NT2/D1 (cell line): Measurements from ENCODE around the gene FAM124A.
A peak's percentile ranks its signal among the peaks of the same experiment; 100 is the strongest.

Experiments used
- DNase-seq: peaks from one replicate; pipeline ENCODE4 v3.0.0-alpha.2; 2011; ENCODE audit warnings: low read depth, low spot score
- H3K27me3 ChIP-seq: 2 replicates; pipeline ENCODE4 v1.6.0; 2011; ENCODE audit warnings: mild to moderate bottlenecking; ENCODE audit not compliant: insufficient read length, insufficient read depth
- H3K36me3 ChIP-seq: 2 replicates; pipeline ENCODE4 v1.6.1; 2011; ENCODE audit warnings: mild to moderate bottlenecking, low read length, mixed read lengths; ENCODE audit not compliant: insufficient read depth, insufficient read length
- H3K4me1 ChIP-seq: 2 replicates; pipeline ENCODE4 v1.5.1; 2011; ENCODE audit not compliant: insufficient read depth, insufficient read length
- H3K4me3 ChIP-seq: 2 replicates; pipeline ENCODE4 v1.5.1; 2011; ENCODE audit warnings: low read depth; ENCODE audit not compliant: insufficient read length
- H3K9ac ChIP-seq: 2 replicates; pipeline ENCODE4 v1.6.0; 2011; ENCODE audit warnings: low read depth; ENCODE audit not compliant: insufficient read length
- H3K9me3 ChIP-seq: 2 replicates; pipeline ENCODE4 v1.5.1; 2011; ENCODE audit warnings: mild to moderate bottlenecking, low read length; ENCODE audit not compliant: insufficient read depth
- SUZ12 ChIP-seq: IDR thresholded peaks from 2 replicates; pipeline ENCODE4 v1.6.1; 2011; ENCODE audit not compliant: insufficient read length, insufficient read depth; ENCODE audit errors: extremely low read depth
- YY1 ChIP-seq: IDR thresholded peaks from 2 replicates; pipeline ENCODE4 v1.6.1; 2011; ENCODE audit not compliant: insufficient read length, insufficient read depth
- ZNF274 ChIP-seq: IDR thresholded peaks from 2 replicates; pipeline ENCODE4 v1.6.1; 2011; ENCODE audit warnings: mild to moderate bottlenecking, low read depth, low read length

FAM124A gene, protein sequence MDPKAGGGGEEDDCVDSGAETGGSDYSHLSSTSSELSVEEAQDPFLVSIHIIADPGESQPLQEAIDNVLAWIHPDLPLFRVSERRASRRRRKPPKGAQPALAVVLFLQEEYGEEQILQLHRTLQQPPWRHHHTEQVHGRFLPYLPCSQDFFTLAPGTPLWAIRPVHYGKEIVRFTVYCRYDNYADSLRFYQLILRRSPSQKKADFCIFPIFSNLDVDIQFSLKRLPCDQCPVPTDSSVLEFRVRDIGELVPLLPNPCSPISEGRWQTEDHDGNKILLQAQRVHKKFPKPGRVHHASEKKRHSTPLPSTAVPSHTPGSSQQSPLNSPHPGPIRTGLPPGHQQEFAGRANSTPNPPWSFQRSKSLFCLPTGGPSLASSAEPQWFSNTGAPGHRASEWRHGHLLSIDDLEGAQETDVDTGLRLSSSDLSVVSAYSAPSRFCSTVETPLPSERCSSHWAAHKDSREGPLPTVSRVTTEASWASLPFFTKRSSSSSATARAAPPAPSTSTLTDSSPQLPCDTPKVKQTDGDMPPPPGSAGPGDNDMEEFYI

GRCh38 chr13:51222037-51222685 lies at the start of gene FAM124A:
Gene FAM124A, plus strand, starts transcription at chr13:51222398. Its CDS starts 104 bp downstream, at chr13:51222502.
- peak within 1 kb of the TSS; percentile 60 for H3K4me3 ChIP-seq
- H3K36me3 ChIP-seq = no peaks in the 10 kb centered on the region
- no peaks in the 10 kb centered on the region for H3K9me3 ChIP-seq
- TF ChIP-seq YY1 (no peak), ZNF274 (no peak), SUZ12 (no peak)
- peak within 1 kb of the TSS; percentile 77 for H3K9ac ChIP-seq
- no peak for DNase-seq
- peaks cover 11% of the 10 kb centered on the region for H3K27me3 ChIP-seq
- no peaks in the 10 kb centered on the region for H3K4me1 ChIP-seq

GRCh38 chr13:51175021-51175420 lies 47.2 kb upstream of the FAM124A start:
- Histone ChIP-seq H3K27me3 (no peaks in the 10 kb centered on the region), H3K9me3 (peaks cover 10% of the 10 kb centered on the region; the same call in 1 of the 2 replicates), H3K4me1 (no peaks in the 10 kb centered on the region), H3K9ac (no peak overlapping the region), H3K36me3 (peaks cover 19% of the 10 kb centered on the region), H3K4me3 (no peak overlapping the region)
- no peak for DNase-seq
- TF ChIP-seq SUZ12 (no peak), YY1 (no peak), ZNF274 (no peak)

GRCh38 chr13:51175639-51176038 lies 46.6 kb upstream of the FAM124A start:
- Histone ChIP-seq H3K27me3 (no peaks in the 10 kb centered on the region), H3K9me3 (peaks cover 10% of the 10 kb centered on the region; the same call in 1 of the 2 replicates), H3K4me3 (no peak overlapping the region), H3K4me1 (no peaks in the 10 kb centered on the region), H3K36me3 (peaks cover 19% of the 10 kb centered on the region), H3K9ac (no peak overlapping the region)
- no peak for DNase-seq
- TF ChIP-seq YY1 = no peak
- no peak for TF ChIP-seq ZNF274
- no peak for TF ChIP-seq SUZ12

DNA sequence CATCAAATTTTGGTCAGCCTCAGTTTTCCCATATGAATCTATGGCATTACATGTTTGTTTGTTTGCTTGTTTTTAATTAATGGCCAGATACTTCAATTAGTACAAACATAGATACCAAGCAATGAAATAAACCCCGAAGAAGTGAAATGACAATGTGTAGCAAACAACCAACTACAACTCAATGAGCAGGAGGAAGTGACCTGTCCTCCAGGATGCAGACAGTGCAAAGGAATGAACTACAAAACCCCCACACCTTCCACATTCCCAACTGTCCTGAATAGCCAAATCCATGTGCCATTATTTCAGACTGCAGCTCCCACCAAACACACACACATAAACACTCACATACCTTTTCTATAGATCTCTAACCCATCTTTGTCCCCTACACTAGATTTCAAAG lies 45.0 kb upstream of the FAM124A start:
- H3K4me3 ChIP-seq = no peak overlapping the region
- H3K27me3 ChIP-seq = no peaks in the 10 kb centered on the region
- no peak for DNase-seq
- H3K4me1 ChIP-seq = no peaks in the 10 kb centered on the region
- TF ChIP-seq SUZ12 (no peak), YY1 (no peak), ZNF274 (no peak)
- H3K36me3 ChIP-seq = peaks cover 19% of the 10 kb centered on the region
- H3K9ac ChIP-seq = no peak overlapping the region
- H3K9me3 ChIP-seq = peaks cover 10% of the 10 kb centered on the region; the same call in 1 of the 2 replicates

GRCh38 chr13:51178456-51179074 lies 43.6 kb upstream of the FAM124A start:
- Histone ChIP-seq H3K36me3 (peaks cover 19% of the 10 kb centered on the region), H3K4me1 (no peaks in the 10 kb centered on the region), H3K9ac (no peak overlapping the region), H3K27me3 (no peaks in the 10 kb centered on the region), H3K4me3 (no peak overlapping the region), H3K9me3 (peaks cover 10% of the 10 kb centered on the region; the same call in 1 of the 2 replicates)
- no peak for DNase-seq
- TF ChIP-seq YY1 = no peak
- no peak for TF ChIP-seq SUZ12
- TF ChIP-seq ZNF274 = no peak

DNA sequence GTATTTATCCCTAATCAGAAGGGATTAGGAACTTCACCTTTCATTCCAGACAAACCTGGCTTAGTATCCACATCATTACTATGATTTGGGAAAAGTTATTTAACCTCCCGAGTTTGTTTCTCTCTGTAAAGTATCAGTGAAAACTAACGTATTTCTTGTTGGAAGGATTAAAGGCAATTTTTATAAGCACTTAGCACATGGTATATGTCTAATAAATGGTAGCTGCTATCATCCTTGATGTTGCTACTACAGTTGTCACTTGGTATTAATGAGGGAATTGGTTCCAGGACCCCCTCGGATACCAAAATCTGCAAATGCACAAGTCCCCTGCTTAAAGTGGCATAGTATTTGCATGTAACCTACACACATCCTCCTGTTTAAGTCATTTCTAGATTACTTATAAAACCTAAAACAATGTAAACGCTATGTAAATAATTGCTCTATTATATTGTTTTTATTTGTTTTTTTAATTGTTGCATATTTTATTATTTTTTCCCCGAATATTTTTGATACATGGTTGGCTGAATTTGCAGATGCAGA lies 42.7 kb upstream of the FAM124A start:
- Histone ChIP-seq H3K4me1 (no peaks in the 10 kb centered on the region), H3K9me3 (peaks cover 10% of the 10 kb centered on the region; the same call in 1 of the 2 replicates), H3K9ac (no peak overlapping the region), H3K27me3 (no peaks in the 10 kb centered on the region), H3K36me3 (peaks cover 19% of the 10 kb centered on the region), H3K4me3 (no peak overlapping the region)
- DNase-seq = no peak
- no peak for TF ChIP-seq ZNF274
- TF ChIP-seq YY1 = no peak
- no peak for TF ChIP-seq SUZ12
